ENCODE results near the gene NPLOC4.

DNA sequence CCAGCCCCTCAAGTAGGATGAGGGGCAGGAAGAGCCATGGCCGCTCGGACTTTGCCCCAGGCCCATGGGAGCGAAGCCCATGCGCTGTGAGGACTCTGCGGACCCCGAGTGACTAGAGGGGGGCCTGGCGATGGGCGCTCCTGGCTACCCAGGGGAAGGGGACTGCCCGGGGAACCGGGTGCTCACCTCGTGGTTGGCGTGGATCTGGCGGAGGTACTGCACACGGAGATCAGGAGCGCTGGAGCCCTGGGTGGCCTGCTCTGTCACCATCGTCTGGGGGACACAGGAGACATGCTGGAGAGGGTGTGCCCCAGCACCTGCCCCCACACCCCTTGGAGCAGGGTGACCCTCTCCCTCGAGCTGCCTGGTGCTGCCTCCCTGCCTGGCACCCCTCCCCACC lies 95.8 kb downstream of the NPLOC4 start:
- TF ChIP-seq POLR2AphosphoS5 (IDR thresholded peaks at IDR 0.05) (no peak), POLR2A (IDR thresholded peaks at IDR 0.05) (no peak)
- TF ChIP-seq, protein P1, sequence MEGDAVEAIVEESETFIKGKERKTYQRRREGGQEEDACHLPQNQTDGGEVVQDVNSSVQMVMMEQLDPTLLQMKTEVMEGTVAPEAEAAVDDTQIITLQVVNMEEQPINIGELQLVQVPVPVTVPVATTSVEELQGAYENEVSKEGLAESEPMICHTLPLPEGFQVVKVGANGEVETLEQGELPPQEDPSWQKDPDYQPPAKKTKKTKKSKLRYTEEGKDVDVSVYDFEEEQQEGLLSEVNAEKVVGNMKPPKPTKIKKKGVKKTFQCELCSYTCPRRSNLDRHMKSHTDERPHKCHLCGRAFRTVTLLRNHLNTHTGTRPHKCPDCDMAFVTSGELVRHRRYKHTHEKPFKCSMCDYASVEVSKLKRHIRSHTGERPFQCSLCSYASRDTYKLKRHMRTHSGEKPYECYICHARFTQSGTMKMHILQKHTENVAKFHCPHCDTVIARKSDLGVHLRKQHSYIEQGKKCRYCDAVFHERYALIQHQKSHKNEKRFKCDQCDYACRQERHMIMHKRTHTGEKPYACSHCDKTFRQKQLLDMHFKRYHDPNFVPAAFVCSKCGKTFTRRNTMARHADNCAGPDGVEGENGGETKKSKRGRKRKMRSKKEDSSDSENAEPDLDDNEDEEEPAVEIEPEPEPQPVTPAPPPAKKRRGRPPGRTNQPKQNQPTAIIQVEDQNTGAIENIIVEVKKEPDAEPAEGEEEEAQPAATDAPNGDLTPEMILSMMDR (IDR thresholded peaks at IDR 0.05): no peak
